ENCODE data around the gene CSGALNACT2.
A peak's percentile ranks its signal among the peaks of the same experiment; 100 is the strongest.

CSGALNACT2 gene

DNA sequence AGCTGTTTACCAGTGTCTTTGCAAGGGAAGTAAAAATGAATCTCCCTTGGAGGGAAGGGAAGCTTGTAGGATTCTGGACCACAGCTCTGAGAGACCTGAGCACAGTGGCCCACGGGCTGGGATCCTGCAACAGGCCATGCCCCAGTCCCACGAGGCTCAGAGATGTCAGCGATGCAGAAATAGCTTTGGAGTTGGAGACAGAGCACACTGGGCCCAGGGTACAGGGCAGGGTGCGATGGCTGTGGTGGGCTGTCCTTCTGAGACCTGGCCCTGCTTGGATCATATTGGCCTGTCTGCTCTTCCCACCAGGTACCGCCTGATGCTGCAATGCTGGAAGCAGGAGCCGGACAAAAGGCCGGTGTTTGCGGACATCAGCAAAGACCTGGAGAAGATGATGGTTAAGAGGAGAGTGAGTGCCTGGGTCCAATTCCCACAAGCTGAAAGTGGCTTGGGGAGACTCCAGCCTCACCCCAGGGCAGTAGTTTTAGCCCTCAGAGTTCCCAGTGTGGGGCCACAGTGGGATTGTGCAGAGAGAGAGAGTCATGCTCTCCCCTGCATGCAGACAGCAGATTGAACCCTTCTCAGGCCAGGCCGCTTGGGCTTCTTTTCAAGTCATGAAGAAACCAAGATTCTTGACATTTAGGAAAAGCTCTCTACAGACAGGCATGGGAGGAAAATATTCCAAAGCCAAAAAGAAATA, 13.5 kb upstream of the CSGALNACT2 start:
- no peak for DNase-seq (ENCODE audit: low read depth)

DNA sequence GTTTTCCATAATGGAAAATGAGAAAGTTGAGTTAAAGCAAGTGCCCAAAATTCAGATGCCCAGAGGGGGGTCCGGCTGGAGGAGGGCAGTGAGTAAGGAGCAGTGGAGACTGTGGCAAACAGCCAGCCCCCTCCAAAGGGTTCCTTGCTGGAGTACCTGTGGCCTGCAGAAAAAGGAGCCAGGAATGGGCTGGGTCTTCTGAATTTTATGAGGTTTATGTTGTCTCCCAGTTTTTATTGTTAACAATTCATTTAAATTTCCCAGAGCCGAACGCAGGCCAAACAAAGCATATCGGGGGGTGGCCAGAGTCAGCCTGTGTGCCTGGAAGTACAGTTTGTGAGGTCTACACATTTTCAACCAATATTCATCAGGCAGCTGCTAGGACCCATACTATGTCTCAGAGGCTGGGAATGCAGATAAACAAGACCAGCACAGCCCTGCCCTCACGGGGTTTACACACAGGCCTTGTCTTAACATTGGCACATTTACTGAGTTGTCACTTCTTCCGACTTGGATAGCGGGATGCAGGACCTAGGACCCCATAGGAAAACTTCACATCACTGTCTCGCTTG, 12.9 kb upstream of the CSGALNACT2 start:
- DNase-seq (ENCODE audit: low read depth), result no peak

DNA sequence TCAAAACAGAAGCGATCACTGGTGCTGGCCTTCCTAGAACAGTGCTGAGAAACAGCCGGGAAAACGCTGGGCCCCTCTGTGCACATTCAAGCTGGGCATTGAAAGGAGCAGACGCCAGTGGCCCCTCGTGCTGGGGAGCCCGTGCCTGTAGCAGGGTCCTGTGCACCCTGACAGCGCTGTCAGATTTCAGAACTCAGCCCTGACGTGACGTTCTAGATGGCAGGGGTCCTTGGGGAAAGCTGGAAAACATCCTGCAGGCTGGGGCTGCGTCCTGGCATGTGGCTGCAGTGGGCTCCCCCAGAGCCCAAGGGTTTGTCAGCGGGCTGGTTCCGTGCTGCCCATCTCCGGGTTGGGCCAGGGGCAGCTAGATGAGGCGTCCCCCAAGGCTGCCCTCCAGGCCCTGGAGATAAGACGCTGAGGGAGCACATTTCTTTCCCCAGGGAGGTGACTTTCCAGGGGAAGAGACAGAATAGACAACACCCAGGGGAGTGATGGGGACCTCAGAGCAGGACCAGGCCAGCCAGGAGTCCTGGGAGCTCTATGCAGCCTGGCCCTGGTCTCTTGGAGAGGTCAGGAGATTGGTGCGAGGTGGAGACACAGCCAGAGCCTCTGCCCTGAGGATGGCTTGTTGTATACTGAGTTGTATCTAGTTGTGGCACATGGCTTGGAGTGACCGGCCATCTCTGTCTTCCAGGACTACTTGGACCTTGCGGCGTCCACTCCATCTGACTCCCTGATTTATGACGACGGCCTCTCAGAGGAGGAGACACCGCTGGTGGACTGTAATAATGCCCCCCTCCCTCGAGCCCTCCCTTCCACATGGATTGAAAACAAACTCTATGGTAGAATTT, 12.1 kb upstream of the CSGALNACT2 start:
- DNase-seq (ENCODE audit: low read depth), result no peak

DNA sequence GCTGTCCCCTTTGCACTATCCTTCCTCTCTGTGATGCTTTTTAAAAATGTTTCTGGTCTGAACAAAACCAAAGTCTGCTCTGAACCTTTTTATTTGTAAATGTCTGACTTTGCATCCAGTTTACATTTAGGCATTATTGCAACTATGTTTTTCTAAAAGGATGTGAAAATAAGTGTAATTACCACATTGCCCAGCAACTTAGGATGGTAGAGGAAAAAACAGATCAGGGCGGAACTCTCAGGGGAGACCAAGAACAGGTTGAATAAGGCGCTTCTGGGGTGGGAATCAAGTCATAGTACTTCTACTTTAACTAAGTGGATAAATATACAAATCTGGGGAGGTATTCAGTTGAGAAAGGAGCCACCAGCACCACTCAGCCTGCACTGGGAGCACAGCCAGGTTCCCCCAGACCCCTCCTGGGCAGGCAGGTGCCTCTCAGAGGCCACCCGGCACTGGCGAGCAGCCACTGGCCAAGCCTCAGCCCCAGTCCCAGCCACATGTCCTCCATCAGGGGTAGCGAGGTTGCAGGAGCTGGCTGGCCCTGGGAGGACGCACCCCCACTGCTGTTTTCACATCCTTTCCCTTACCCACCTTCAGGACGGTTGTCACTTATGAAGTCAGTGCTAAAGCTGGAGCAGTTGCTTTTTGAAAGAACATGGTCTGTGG, 11.4 kb upstream of the CSGALNACT2 start:
- no peak for DNase-seq (ENCODE audit: low read depth)

DNA sequence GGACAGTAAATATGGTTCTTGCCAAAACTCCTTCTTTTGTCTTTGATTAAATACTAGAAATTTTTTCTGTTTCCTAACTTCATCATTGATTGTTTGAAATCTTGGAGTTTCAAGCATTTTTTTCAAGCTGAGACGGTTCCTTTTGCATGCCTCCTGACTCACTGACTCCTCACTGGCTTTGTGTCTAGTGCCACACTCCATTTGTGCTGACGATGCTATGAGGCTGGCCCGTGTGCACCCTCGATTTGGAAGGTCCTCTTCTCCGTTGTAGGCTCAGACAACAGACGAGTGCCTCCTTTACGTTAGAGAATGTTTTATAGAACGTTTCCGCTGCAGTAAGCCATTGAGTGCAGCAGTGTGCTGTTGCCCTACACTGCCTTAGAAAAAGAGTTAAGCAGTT, 10.8 kb upstream of the CSGALNACT2 start:
- no peak for DNase-seq (ENCODE audit: low read depth)

DNA sequence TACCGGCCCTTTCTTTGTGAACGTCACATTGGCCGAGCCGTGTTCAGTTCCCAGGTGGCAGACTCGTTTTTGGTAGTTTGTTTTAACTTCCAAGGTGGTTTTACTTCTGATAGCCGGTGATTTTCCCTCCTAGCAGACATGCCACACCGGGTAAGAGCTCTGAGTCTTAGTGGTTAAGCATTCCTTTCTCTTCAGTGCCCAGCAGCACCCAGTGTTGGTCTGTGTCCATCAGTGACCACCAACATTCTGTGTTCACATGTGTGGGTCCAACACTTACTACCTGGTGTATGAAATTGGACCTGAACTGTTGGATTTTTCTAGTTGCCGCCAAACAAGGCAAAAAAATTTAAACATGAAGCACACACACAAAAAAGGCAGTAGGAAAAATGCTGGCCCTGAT, 9.9 kb upstream of the CSGALNACT2 start:
- no peak for DNase-seq (ENCODE audit: low read depth)

DNA sequence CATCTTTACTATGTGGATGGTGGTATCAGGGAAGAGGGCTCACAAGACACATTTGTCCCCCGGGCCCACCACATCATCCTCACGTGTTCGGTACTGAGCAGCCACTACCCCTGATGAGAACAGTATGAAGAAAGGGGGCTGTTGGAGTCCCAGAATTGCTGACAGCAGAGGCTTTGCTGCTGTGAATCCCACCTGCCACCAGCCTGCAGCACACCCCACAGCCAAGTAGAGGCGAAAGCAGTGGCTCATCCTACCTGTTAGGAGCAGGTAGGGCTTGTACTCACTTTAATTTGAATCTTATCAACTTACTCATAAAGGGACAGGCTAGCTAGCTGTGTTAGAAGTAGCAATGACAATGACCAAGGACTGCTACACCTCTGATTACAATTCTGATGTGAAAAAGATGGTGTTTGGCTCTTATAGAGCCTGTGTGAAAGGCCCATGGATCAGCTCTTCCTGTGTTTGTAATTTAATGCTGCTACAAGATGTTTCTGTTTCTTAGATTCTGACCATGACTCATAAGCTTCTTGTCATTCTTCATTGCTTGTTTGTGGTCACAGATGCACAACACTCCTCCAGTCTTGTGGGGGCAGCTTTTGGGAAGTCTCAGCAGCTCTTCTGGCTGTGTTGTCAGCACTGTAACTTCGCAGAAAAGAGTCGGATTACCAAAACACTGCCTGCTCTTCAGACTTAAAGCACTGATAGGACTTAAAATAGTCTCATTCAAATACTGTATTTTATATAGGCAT, 9.1 kb upstream of the CSGALNACT2 start:
- DNase-seq (ENCODE audit: low read depth), result peak; percentile 93

DNA sequence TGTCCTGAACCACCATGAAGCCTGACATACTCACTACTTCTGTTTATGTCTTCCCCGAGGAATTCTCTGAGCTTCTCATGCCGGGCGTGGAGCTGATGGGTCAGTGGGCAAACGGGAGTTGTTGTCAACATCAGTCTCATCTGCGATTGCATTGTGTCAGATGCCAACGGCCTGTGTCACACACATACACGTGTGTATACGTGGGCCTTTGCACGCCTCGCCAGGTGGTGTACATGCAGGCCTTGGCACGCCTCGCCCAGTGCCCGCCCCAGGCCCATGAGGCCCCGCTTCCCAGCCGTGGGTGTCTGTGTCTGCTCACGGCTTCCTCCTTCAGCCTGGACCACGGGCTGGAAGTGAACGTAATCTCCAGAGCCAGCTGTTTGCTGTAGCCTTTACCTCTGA, 7.5 kb upstream of the CSGALNACT2 start:
- no peak for DNase-seq (ENCODE audit: low read depth)

DNA sequence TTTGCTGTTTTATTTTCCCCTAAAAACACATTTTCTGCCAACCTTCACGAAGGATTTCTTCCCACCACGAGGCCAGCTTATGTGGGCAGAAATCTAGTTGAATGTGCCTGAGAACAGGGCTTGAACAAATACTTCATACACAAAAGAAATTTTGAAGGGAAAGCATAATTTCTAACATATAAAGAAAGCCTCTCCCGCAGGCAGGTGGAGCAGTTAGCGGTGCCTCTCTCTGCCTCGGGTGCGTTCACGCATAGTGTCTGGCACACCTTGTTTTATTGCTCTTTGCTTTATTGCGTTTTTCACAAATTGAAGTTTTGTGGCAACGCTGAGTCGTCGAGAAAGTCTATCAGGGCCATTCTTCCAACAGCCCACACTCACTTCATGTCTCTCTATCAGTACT, 7.0 kb upstream of the CSGALNACT2 start:
- no peak for DNase-seq (ENCODE audit: low read depth)

DNA sequence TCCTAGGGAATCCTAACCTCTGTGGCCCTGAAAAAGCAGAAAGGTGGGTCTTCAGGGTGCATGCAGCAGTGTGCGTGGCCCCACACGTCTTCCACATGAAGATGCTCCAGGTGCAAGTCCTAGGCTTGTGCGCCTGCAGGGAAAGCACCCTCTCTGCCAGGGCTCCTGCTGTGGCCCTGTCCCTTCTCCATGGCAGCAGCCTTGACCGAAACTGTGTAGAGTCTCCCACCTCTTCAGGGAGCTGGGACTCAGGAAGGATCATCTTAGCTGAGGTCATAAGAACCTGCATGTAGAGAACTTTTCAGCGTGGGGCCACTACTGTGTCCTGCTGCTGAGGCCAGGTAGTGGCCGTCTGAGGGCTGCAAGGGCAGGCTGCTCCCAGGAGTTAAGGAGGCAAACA, 6.3 kb upstream of the CSGALNACT2 start:
- DNase-seq (ENCODE audit: low read depth), result no peak

DNA sequence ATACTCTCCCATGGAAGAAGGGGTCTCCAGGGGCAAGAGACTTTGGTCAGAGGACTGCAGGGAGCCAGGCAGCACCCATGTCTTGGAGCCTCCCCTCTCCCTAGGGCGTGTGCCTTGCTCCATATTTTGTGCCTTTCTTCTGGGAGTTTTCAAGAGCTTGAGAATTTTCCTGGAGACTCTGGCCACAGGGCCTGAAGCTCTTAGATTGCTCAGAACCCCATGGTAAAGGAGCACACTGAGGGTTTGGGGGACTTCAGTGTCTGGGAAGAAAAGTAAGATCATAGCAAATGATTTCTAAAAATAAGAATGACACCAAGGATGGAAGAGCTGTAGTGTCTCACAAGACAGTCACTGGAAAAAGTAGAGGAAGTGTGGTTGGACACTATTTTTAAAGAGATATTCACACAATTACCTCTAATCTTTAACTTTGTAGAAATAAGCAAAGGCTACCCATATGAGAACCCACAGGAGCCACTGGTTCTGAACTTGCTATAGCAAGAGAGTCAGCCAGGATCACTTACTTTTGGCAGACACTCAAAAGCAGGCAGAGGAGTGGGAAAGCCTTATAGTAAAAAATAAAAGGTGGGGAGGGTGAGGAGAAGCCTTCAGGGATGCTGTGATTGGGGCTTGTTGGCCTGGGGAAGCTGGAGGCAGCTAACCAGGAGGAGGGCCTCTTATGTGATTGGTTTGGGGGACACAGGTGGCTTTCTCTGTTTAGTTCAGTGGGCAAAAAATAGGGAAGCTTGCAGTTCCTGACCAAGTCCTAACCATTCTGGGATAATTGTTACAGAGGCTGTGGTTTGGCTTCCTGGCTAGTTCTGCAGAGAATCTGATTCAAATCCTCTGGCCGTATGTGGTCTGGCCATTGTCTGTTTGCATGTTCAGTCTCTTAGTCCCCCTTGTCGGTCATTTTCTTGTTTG, 5.1 kb upstream of the CSGALNACT2 start:
- DNase-seq (ENCODE audit: low read depth), result no peak

DNA sequence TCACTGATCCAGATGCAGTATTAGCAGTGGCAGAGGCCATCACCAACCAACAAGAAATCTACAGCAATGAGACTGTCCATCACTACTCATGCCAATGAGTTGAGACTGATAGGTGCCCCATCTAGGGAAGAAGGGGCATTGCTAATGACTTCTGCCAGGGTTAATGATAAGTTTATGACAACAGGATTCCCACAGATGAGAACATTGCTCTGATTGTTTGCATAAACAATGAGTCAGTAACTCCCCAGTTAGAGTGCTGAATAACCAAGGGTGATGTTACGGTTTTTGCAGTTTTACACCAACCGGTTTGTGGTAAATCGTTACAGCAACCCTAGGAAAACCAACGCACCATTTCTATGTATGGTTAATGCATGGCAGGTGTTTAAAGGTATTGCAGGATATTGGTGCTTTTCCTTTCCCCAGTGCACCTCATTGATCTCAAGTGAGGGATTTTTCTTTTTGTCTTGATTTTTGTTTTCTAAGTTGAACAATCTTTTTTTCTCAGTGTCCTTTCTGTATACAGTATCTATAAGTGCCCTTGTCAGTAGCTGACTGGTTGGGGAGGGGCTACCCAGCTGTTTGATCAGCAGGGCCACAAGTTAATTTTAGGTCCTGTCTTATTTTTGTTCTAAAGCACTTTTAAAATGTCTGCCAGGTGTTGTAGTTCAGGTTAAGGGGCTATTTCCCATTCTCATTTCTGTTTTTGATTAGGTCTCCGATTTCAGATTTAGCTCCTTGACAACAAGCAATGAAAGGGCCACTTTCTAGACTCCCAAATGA, 3.9 kb upstream of the CSGALNACT2 start:
- DNase-seq (ENCODE audit: low read depth), result no peak

DNA sequence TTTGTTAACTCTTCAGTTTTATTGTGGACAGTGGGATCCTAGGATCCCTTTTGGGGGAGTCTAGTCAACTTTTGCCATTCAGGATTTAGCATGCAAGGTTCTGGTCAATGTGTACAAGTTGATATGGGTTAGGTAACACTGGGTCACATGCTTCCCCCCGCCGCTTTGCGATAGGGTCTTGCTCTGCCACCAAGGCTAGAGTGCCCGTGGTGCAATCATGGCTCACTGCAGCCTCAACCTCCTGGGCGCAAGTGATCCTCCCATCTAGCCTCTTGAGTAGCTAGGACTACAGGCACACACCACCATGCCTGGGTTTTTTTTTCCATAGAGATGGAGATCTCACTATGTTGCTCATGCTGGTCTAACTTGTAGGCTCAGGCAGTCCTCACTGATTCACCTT, 3.2 kb upstream of the CSGALNACT2 start:
- DNase-seq (ENCODE audit: low read depth), result no peak

DNA sequence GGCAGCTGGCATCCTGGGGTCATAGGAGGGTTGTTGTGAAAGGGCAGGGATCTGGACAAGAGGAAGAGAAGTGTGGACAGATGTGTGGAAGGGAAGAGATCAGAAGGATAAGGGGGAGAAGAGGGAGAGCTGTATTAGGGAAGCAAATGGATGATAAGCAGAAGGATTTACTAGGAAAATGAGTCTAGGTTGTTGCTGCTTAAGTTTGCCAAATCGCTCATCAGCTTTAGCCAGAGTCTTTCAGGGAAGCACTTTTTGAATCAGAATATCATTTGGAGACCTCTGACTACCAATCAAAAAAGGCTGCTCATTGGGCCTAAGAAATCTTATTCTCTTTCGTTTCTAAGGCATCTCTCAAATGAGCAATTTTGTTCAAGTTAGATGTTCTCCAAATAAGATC, 2.6 kb upstream of the CSGALNACT2 start:
- DNase-seq (ENCODE audit: low read depth), result no peak

DNA sequence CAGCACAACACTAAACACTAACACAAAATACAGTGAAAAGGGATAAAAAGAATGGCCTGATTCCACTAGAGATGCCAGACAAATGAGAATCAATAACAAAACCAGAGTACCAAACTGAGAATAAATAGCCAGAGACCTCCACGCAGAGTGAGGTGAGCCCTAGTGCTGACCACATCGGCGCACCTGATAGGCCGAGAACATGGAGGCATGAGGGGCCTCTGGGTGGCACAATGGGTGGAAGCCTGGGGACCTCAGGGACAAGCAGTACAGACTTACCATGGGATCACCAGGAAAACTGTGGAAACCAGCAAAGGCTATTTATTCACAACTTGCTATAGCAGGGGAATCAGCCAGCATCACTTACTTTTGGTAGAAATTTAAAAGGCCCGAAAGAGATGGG, 1.8 kb upstream of the CSGALNACT2 start:
- DNase-seq (ENCODE audit: low read depth), result no peak

DNA sequence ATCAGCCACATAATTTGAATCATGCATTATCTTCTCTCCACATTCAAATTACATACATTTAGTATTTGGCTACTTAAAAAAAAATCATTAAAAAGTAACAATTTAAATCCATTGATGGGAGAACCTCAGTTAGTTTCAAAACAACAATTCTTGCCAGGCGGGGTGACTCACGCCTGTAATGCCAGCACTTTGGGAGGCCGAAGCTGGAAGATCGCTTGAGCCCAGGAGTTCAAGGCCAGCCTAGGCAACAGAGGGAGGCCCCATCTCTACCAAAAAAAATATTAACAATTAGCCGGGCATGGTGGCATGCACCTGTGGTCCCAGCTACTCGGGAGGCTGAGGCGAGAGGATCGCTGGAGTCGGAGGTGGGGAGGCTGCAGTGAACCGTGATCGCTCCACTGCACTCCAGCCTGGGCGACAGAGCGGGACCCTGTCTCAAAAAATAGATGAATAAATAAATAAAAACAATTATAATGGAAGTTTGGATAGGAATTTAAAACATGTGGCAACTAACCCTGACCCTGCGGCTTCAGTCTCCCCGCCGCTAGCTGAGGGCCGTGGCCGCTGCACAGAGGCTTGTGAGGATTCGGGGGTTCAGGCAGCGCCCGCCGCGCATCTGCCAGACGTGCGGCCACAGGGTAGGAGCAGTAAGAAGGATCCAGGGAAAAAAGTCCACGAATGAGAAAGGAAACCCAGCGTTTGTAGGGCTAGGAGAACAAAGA, 1.1 kb upstream of the CSGALNACT2 start:
- DNase-seq (ENCODE audit: low read depth), result no peak

DNA sequence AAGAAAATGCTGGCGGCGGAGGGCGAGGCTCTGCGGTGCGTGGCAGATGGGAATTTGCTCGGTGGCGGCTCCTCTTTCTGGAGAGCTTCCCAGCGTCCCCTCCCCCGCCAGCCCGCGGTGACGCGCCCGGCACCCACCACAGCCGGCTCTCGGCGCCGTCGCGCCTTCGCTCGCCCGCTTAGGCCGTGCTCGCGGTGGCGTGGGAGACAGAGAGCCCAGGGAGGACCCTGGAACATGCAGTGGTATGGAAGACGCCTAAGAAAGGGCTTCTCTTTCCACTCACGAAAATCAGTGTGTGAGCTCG, 576 bp upstream of the CSGALNACT2 start:
- DNase-seq (ENCODE audit: low read depth), result no peak

DNA sequence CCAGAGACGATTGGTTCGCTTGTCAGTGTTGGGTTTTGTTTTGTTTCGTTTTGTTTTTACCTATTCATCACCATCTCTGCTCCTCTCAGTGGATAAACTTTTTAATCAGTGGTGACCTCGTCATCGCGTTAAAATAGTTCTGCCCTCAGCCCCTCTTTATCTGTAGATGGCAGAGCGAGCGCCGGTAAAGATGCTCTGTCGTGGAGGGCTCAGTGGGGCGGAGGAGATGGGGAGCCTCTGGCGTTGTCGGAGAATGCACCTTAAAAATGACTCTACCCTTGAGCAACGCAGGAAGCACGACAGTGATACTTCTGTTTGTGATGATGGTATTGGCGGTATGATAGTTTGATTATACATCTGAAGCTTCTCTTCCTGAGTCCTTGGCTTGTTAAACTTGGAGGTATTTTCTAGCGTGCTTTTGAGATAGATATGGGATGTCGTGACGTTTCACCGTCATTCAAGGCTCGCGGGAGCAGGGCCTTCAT, 554 bp downstream of the CSGALNACT2 start:
- DNase-seq (ENCODE audit: low read depth), result peak; percentile 11

DNA sequence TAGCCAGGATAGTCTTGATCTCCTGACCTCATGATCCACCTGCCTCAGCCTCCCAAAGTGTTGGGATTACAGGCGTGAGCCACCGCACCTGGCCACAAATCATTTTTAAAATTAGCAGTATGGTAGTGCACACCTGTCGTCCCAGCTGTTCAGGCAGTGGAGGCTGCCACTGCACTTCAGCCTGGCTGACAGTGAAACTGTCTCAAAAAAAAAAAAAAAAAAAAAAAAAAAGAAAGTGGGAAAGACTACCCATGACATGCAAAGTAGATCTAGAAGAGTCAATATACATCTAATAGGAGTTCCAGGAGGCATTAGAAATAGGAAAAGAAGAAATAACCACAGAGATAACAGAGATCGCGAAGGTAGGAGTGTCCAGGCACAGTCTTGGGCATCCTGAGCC, 3.2 kb downstream of the CSGALNACT2 start:
- DNase-seq (ENCODE audit: low read depth), result no peak

All from non-pigmented ciliary epithelial cell (primary cell).